GM18519 (cell line): ENCODE measurements around the gene HCAR2.
"Not testable (repeated sequence)": the region's sequence is repeated elsewhere in the genome, so short reads cannot be mapped to it uniquely, and the experiment has no call there.

ENCODE experiments used
- ATAC-seq: cut with Tn5 transposase; IDR thresholded peaks from one replicate; pipeline ENCODE4 v1.9.1; 2021; ENCODE audit warnings: mild to moderate bottlenecking, moderate library complexity; ENCODE audit not compliant: unreplicated experiment, low FRiP score

The HCAR2 gene

GRCh38 chr12:122669397-122670070 is 33.6 kb downstream of the HCAR2 start:
- no peak for ATAC-seq

DNA sequence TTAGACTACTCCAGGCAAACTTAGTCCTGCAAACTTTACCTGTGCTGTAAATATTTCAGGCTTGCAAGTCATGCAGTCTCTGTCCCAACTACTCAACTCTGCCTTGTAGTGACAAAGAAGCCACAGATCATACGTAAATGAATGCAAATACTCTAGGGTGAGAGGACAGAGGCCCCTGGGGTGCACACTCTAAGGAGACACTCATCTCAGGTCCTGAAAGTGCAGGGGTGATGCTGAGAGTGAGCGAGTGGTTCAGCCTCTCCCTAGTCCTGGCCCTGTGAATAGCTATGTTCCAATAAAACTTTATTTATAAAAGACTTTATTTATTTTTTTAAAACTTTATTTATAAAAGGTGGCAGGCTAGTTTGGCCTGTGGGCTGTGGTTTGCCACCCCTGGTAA is 34.9 kb downstream of the HCAR2 start:
- no peak for ATAC-seq

- no peak for ATAC-seq
Measured at GRCh38 chr12:122665759-122666158, 37.4 kb downstream of the HCAR2 start.

DNA sequence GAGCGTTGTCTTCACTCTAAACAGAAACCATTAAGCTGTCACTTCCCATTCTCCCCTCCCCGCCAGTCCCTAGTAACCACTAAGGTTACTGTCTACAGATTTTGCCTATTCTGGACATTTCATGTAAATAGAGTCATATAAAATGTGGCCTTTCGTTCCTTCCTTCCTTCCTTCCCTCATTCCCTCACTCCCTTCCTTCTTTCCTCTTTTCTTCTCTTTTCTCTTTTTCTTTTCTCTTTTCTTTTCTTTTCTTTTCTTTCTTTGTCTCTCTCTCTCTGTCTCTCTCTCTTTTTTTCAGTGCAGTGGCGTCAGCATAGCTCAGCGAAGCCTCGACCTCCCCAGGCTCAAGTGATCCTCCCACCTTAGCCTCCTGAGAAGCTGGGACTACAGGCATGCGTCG is 37.8 kb downstream of the HCAR2 start:
- no peak for ATAC-seq

GRCh38 chr12:122661938-122662337 is 41.2 kb downstream of the HCAR2 start:
- ATAC-seq, result no peak

DNA sequence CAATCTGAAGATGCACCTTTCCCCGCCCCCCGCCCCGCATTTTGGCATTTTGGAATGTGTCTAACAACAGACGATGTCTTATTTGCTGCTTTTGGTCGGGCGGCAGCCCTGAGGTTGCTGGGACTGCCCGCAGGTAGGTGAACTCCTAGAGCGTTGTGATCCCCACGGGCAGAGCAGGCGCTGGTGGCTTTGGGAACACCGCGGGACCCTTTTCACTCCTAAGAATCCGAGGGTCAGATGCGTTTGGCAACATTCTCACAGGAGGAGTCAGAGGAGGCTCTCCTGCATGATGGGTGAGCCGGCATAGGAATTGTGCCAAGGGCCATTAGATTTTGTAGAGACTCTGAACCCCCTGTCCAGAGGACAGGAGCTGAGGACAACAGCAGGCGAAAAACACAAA is 41.9 kb downstream of the HCAR2 start:
- ATAC-seq, result no peak

GRCh38 chr12:122659579-122659978 is 43.6 kb downstream of the HCAR2 start:
- ATAC-seq, result no peak

DNA sequence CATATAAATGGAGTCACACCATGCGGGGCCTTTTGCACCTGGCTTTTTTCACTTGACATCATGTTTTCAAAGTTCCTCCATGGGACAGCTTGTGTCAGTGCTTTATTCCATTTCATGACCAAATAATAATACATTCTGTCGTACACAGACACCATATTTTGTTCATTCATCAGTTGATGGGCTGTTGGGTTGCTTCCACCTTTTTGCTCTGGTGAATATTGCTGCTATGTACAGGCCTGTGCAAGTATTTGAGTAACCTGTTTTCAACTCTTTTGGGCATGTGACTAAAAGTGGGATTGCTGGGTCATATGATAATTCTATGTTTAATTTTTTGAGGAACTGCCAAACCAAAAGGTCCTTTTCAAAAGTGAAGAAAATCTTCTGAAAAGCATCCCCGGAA is 46.9 kb downstream of the HCAR2 start:
- no peak for ATAC-seq

DNA sequence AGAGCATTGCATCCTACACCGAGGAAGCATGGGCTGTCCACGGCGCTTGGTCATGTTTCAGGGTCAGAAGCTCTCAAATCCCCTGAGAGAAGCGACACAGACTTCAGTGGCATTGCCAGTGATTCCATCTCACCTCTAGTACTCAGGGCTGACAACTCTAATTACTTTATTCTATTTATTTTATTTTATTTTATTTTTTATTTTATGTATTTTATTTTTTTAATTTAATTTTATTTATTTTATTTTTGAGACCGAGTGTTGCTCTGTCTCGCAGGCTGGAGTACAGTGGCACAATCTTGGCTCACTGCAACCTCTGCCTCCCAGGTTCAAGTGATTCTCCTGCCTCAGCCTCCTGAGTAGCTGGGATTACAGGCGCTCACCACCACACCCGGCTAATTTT is 49.9 kb downstream of the HCAR2 start:
- not testable (repeated sequence) for ATAC-seq

- ATAC-seq, result no peak
Measured at GRCh38 chr12:122651520-122652224, 51.5 kb downstream of the HCAR2 start.
